Measurements from ENCODE around the gene CELF2. TPM values are rescaled to one million over a fixed set of nuclear protein-coding genes. Genes with fewer than 3 reads are reported as not detected.
"Not testable (repeated sequence)": the region's sequence is repeated elsewhere in the genome, so short reads cannot be mapped to it uniquely, and the experiment has no call there.

The CELF2 gene
- total RNA-seq, 1 donor from 2014 or later: 3.8 TPM

GRCh38 chr10:11339660-11340059 lies 322.0 kb downstream of the CELF2 start:
- DNase-seq (ENCODE audit: low spot score, unreplicated experiment): no peak
- no peaks in the 10 kb centered on the region for H3K9me3 Mint-ChIP-seq (ENCODE audit: low read depth)
- no peak overlapping the region for H3K27ac Mint-ChIP-seq
- no peak overlapping the region for H3K4me3 Mint-ChIP-seq (ENCODE audit: low read depth)
- peaks cover 24% of the 10 kb centered on the region for H3K27me3 Mint-ChIP-seq
- no peak for TF ChIP-seq CTCF (IDR thresholded peaks at IDR 0.05; ENCODE audit: unreplicated experiment)
- H3K4me1 Mint-ChIP-seq (ENCODE audit: low read depth): peaks cover 13% of the 10 kb centered on the region
- H3K36me3 Mint-ChIP-seq (ENCODE audit: insufficient read depth): no peaks in the 10 kb centered on the region

GRCh38 chr10:11341283-11341960 lies 323.8 kb downstream of the CELF2 start:
- DNase-seq (ENCODE audit: low spot score, unreplicated experiment): no peak
- Mint-ChIP-seq H3K9me3 (ENCODE audit: low read depth) (no peaks in the 10 kb centered on the region), H3K4me3 (ENCODE audit: low read depth) (no peak overlapping the region), H3K36me3 (ENCODE audit: insufficient read depth) (no peaks in the 10 kb centered on the region), H3K27me3 (peaks cover 19% of the 10 kb centered on the region), H3K27ac (no peak overlapping the region), H3K4me1 (ENCODE audit: low read depth) (peaks cover 8% of the 10 kb centered on the region)
- TF ChIP-seq CTCF (IDR thresholded peaks at IDR 0.05; ENCODE audit: unreplicated experiment): no peak

GRCh38 chr10:11344081-11344480 lies 326.4 kb downstream of the CELF2 start:
- H3K27ac Mint-ChIP-seq: no peak overlapping the region
- no peak for TF ChIP-seq CTCF (IDR thresholded peaks at IDR 0.05; ENCODE audit: unreplicated experiment)
- peaks cover 6% of the 10 kb centered on the region for H3K9me3 Mint-ChIP-seq (ENCODE audit: low read depth)
- no peak for DNase-seq (ENCODE audit: low spot score, unreplicated experiment)
- H3K4me1 Mint-ChIP-seq (ENCODE audit: low read depth): peaks cover 2% of the 10 kb centered on the region
- H3K36me3 Mint-ChIP-seq (ENCODE audit: insufficient read depth): peaks cover 1% of the 10 kb centered on the region
- H3K4me3 Mint-ChIP-seq (ENCODE audit: low read depth): no peak overlapping the region
- peaks cover 11% of the 10 kb centered on the region for H3K27me3 Mint-ChIP-seq

- H3K9me3 Mint-ChIP-seq (ENCODE audit: low read depth): peaks cover 6% of the 10 kb centered on the region
- no peak for TF ChIP-seq CTCF (IDR thresholded peaks at IDR 0.05; ENCODE audit: unreplicated experiment)
- H3K36me3 Mint-ChIP-seq (ENCODE audit: insufficient read depth): peaks cover 1% of the 10 kb centered on the region
- DNase-seq (ENCODE audit: low spot score, unreplicated experiment): no peak
- H3K27me3 Mint-ChIP-seq: peaks cover 10% of the 10 kb centered on the region
- no peak overlapping the region for H3K4me3 Mint-ChIP-seq (ENCODE audit: low read depth)
- H3K4me1 Mint-ChIP-seq (ENCODE audit: low read depth): peaks cover 2% of the 10 kb centered on the region
- no peak overlapping the region for H3K27ac Mint-ChIP-seq
Measured at GRCh38 chr10:11344550-11344949, 326.9 kb downstream of the CELF2 start.

GRCh38 chr10:11345224-11346054 lies 327.8 kb downstream of the CELF2 start:
- H3K9me3 Mint-ChIP-seq (ENCODE audit: low read depth): peaks cover 6% of the 10 kb centered on the region
- no peak for DNase-seq (ENCODE audit: low spot score, unreplicated experiment)
- no peak for TF ChIP-seq CTCF (IDR thresholded peaks at IDR 0.05; ENCODE audit: unreplicated experiment)
- H3K27ac Mint-ChIP-seq: no peak overlapping the region
- H3K4me1 Mint-ChIP-seq (ENCODE audit: low read depth): peaks cover 2% of the 10 kb centered on the region
- peaks cover 10% of the 10 kb centered on the region for H3K27me3 Mint-ChIP-seq
- H3K36me3 Mint-ChIP-seq (ENCODE audit: insufficient read depth): peaks cover 1% of the 10 kb centered on the region
- no peak overlapping the region for H3K4me3 Mint-ChIP-seq (ENCODE audit: low read depth)

- H3K27me3 Mint-ChIP-seq; H3K27ac Mint-ChIP-seq; H3K36me3 Mint-ChIP-seq (ENCODE audit: insufficient read depth); H3K4me1 Mint-ChIP-seq (ENCODE audit: low read depth); DNase-seq (ENCODE audit: low spot score, unreplicated experiment); H3K4me3 Mint-ChIP-seq (ENCODE audit: low read depth); H3K9me3 Mint-ChIP-seq (ENCODE audit: low read depth): not testable (repeated sequence)
Measured at GRCh38 chr10:11347580-11347979, 329.9 kb downstream of the CELF2 start.
